H1 (cell line): ENCODE measurements around the gene SLC9A3. TPM values are rescaled to one million over a fixed set of nuclear protein-coding genes. Genes with fewer than 3 reads are reported as not detected.

ENCODE experiments used
- CTCF ChIA-PET: fragments of 300-600 bp; sonication (Branson Sonifier 250); formaldehyde crosslinking; loops from one replicate; lab custom pipeline; 2021; ENCODE audit not compliant: partially characterized antibody; lab: Charles Lee
- POLR2A ChIA-PET: fragments of 300-600 bp; sonication (Branson Sonifier 250); formaldehyde crosslinking; loops from one replicate; lab custom pipeline; 2021; ENCODE audit warnings: inconsistent platforms; ENCODE audit not compliant: partially characterized antibody; lab: Charles Lee
- DNase-seq, 2 experiments: peaks; one replicate each; pipeline versions ENCODE4 v3.0.0 to v3.0.0-alpha.2; 2010 to 2022; ENCODE audit warnings: low spot score in 2 of 2, low read depth in 1 of 2, mixed read lengths in 1 of 2
- FAIRE-seq: peaks from 2 replicates; lab custom pipeline; 2011; peaks lifted over from hg19 to GRCh38; lab: Jason Lieb, UNC
- H2AFZ ChIP-seq: 2 replicates; pipeline ENCODE4 v1.8.1; 2012; ENCODE audit warnings: low read length, inconsistent platforms
- H2AK5ac ChIP-seq: 2 replicates; pipeline ENCODE4 v1.6.1; 2013; ENCODE audit warnings: low read depth, low read length
- H2BK120ac ChIP-seq: replicated peaks from 2 replicates; pipeline ENCODE3; 2013; ENCODE audit warnings: low read depth, low read length, inconsistent platforms
- H2BK12ac ChIP-seq: 2 replicates; pipeline ENCODE4 v1.6.1; 2013; ENCODE audit warnings: low read depth, low read length
- H2BK15ac ChIP-seq: 2 replicates; pipeline ENCODE4 v1.6.1; 2013; ENCODE audit warnings: low read length
- H2BK20ac ChIP-seq: 2 replicates; pipeline ENCODE4 v1.6.1; 2013; ENCODE audit warnings: low read length
- H2BK5ac ChIP-seq: 2 replicates; pipeline ENCODE4 v1.6.1; 2013; ENCODE audit warnings: low read depth, low read length
- H3K14ac ChIP-seq: 2 replicates; pipeline ENCODE4 v1.6.1; 2013; ENCODE audit warnings: inconsistent platforms; ENCODE audit not compliant: insufficient read length
- H3K18ac ChIP-seq: 2 replicates; pipeline ENCODE4 v1.6.1; 2013; ENCODE audit warnings: low read length; ENCODE audit errors: extremely low read depth
- H3K23ac ChIP-seq: 2 replicates; pipeline ENCODE4 v1.6.1; 2013; ENCODE audit warnings: inconsistent platforms; ENCODE audit not compliant: insufficient read length
- H3K23me2 ChIP-seq: 2 replicates; pipeline ENCODE4 v1.6.1; 2013; ENCODE audit warnings: low read depth, low read length
- H3K27ac ChIP-seq: 2 replicates; pipeline ENCODE4 v1.6.1; 2011; ENCODE audit warnings: low read depth, low read length, inconsistent platforms
- H3K27me3 ChIP-seq, 4 experiments: replicated peaks in 1 of 4; 1 replicate in 1 of 4; 2 replicates in 3 of 4; pipeline versions ENCODE4 v1.6.1 to v1.8.1; 2011 to 2013; ENCODE audit warnings: low read length in 3 of 4, mild to moderate bottlenecking in 3 of 4, inconsistent platforms in 2 of 4, mixed read lengths in 2 of 4, moderate library complexity in 1 of 4; ENCODE audit not compliant: control insufficient read depth in 3 of 4, insufficient read depth in 3 of 4; ENCODE audit errors: extremely low read depth in 1 of 4
- H3K36me3 ChIP-seq, 4 experiments: 2 replicates each; pipeline versions ENCODE4 v1.6.1 to v1.8.1; 2011 to 2013; ENCODE audit warnings: mild to moderate bottlenecking in 4 of 4, low read length in 3 of 4, moderate library complexity in 2 of 4, control low read depth in 1 of 4, inconsistent platforms in 1 of 4; ENCODE audit not compliant: insufficient read depth in 4 of 4, control insufficient read depth in 2 of 4
- H3K4ac ChIP-seq: replicated peaks from 2 replicates; pipeline ENCODE3; 2013; ENCODE audit warnings: low read length, low read depth, mixed read lengths, inconsistent platforms; ENCODE audit not compliant: insufficient read length
- H3K4me1 ChIP-seq, 4 experiments: replicated peaks in 1 of 4; 1 replicate in 1 of 4; 2 replicates in 3 of 4; pipeline versions ENCODE4 v1.6.1 to v1.8.1; 2011 to 2013; ENCODE audit warnings: low read length in 3 of 4, inconsistent platforms in 2 of 4, mixed read lengths in 1 of 4; ENCODE audit not compliant: insufficient read depth in 4 of 4, control insufficient read depth in 3 of 4
- H3K4me2 ChIP-seq, 2 experiments: 2 replicates each; pipeline versions ENCODE4 v1.6.1 to v1.8.1; 2011 to 2013; ENCODE audit warnings: low read depth in 2 of 2, low read length in 2 of 2, control low read depth in 1 of 2, inconsistent platforms in 1 of 2, mild to moderate bottlenecking in 1 of 2; ENCODE audit not compliant: insufficient read depth in 1 of 2
- H3K4me3 ChIP-seq, 4 experiments: fragments of 200-600, 300-600 bp in 1 of 4; sonication (generic), shearing (Covaris generic), sonication (Bioruptor Twin) in 1 of 4; 2 replicates each; pipeline versions ENCODE4 v1.5.1 to v1.8.1; 2011 to 2016; ENCODE audit warnings: low read length in 4 of 4, low read depth in 3 of 4, control low read depth in 2 of 4, inconsistent platforms in 2 of 4, mild to moderate bottlenecking in 2 of 4, mixed read lengths in 1 of 4, moderate library complexity in 1 of 4; ENCODE audit not compliant: insufficient read depth in 2 of 4; ENCODE audit errors: extremely low read depth in 1 of 4
- H3K56ac ChIP-seq: replicated peaks from 2 replicates; pipeline ENCODE3; 2013; ENCODE audit warnings: low read depth, mild to moderate bottlenecking, mixed read lengths, low read length, inconsistent platforms; ENCODE audit not compliant: insufficient read length
- H3K79me1 ChIP-seq: 2 replicates; pipeline ENCODE4 v1.6.1; 2013; ENCODE audit warnings: low read depth, low read length, control low read depth
- H3K79me2 ChIP-seq, 2 experiments: 2 replicates each; pipeline versions ENCODE4 v1.6.1 to v1.8.1; 2012 to 2013; ENCODE audit warnings: low read length in 2 of 2, mild to moderate bottlenecking in 2 of 2, inconsistent platforms in 1 of 2; ENCODE audit not compliant: insufficient read depth in 2 of 2, control insufficient read depth in 1 of 2
- H3K9ac ChIP-seq, 4 experiments: replicated peaks in 1 of 4; 1 replicate in 1 of 4; 2 replicates in 3 of 4; pipeline versions ENCODE4 v1.6.1 to v1.8.1; 2011 to 2013; ENCODE audit warnings: low read depth in 3 of 4, low read length in 3 of 4, control low read depth in 2 of 4, mild to moderate bottlenecking in 2 of 4, moderate library complexity in 2 of 4, inconsistent platforms in 1 of 4; ENCODE audit errors: extremely low read depth in 1 of 4
- H3K9me3 ChIP-seq, 2 experiments: 2 replicates each; pipeline versions ENCODE4 v1.6.1 to v1.8.1; 2012 to 2013; ENCODE audit warnings: mild to moderate bottlenecking in 2 of 2, moderate library complexity in 2 of 2, control low read depth in 1 of 2, inconsistent platforms in 1 of 2, low read depth in 1 of 2, low read length in 1 of 2, mixed read lengths in 1 of 2; ENCODE audit not compliant: insufficient read depth in 2 of 2
- H4K20me1 ChIP-seq, 2 experiments: replicated peaks in 1 of 2; 2 replicates each; pipeline versions ENCODE3 to v1.8.1; 2011 to 2013; ENCODE audit warnings: inconsistent platforms in 2 of 2, low read length in 2 of 2, mild to moderate bottlenecking in 1 of 2; ENCODE audit not compliant: insufficient read depth in 2 of 2, control insufficient read depth in 1 of 2
- H4K5ac ChIP-seq: 2 replicates; pipeline ENCODE4 v1.6.1; 2013; ENCODE audit warnings: low read length, low read depth, mixed read lengths, inconsistent platforms; ENCODE audit not compliant: insufficient read length
- H4K8ac ChIP-seq: 2 replicates; pipeline ENCODE4 v1.8.0; 2013; ENCODE audit warnings: mild to moderate bottlenecking, moderate library complexity, low read length, inconsistent platforms; ENCODE audit not compliant: insufficient read depth; ENCODE audit errors: extremely low read depth
- H4K91ac ChIP-seq: replicated peaks from 2 replicates; pipeline ENCODE3; 2013; ENCODE audit warnings: low read length, mixed read lengths, inconsistent platforms; ENCODE audit not compliant: insufficient read length
- BRCA1 ChIP-seq: IDR thresholded peaks from 2 replicates; pipeline ENCODE4 v1.6.1; 2012; ENCODE audit warnings: low read depth, low read length, improper control_type of control experiment
- CTBP2 ChIP-seq: IDR thresholded peaks from 2 replicates; pipeline ENCODE4 v1.7.0; 2011; ENCODE audit warnings: borderline replicate concordance, mild to moderate bottlenecking, moderate library complexity, mixed read lengths, low read length; ENCODE audit not compliant: insufficient read depth, insufficient read length
- SIRT6 ChIP-seq: IDR thresholded peaks from one replicate; pipeline ENCODE4 v1.7.1; 2012; ENCODE audit warnings: low read length, inconsistent platforms
- USF2 ChIP-seq: IDR thresholded peaks from 2 replicates; pipeline ENCODE4 v1.6.1; 2011; ENCODE audit warnings: low read length, improper control_type of control experiment
- WGBS, 2 experiments: shearing (Covaris generic) in 1 of 2; methylation state at CpG; one replicate each; pipeline versions ENCODE4 v1.1.6 to v1.1.7; 2013 to 2015; ENCODE audit warnings: low lambda C conversion rate in 2 of 2, mixed read lengths in 2 of 2, inconsistent platforms in 1 of 2, low coverage in 1 of 2, missing lambda C conversion rate in 1 of 2; ENCODE audit not compliant: insufficient replicate concordance in 2 of 2, insufficient coverage in 1 of 2, insufficient read length in 1 of 2; ENCODE audit errors: extremely low coverage in 1 of 2, missing lambda C conversion rate in 1 of 2; 5-methylcytosine and 5-hydroxymethylcytosine counted together
- polyA plus RNA-seq, 7 experiments: library from polyadenylated mRNA; depleted of rRNA in 3 of 7; stranded (reverse) in 5 of 7; unstranded in 2 of 7; fragments of >200 nt in 5 of 7; fragments of 200-250 nt in 2 of 7; gene quantifications; 1 replicate in 5 of 7; 2 replicates in 1 of 7; 4 replicates in 1 of 7; pipeline versions ENCODE4 v1.2.1 to v1.2.3, GENCODE V29; 2011 to 2013; ENCODE audit warnings: missing spikeins in 2 of 7, mixed read lengths in 2 of 7
- total RNA-seq: library from RNA; stranded (reverse); fragmentation: NEBNext Ultra II Directional; extraction: Animal tissue kit (Norgen Biotek cat#: 25700); gene quantifications from 2 replicates; pipeline ENCODE4 v1.2.1, GENCODE V29; 2021

SLC9A3 gene
- total and polyA plus RNA-seq, 2 of the 8 experiments (the other 6 are each of a cell fraction or from before 2014, with no cell fraction given): 0.95 to 1.0 TPM

- H2AK5ac ChIP-seq: no peak overlapping the region
- H4K20me1 ChIP-seq: peaks cover 4 to 18% of the 10 kb centered on the region in 2 experiments
- H3K23me2 ChIP-seq: peaks cover 15% of the 10 kb centered on the region; the same call in 1 of the 2 replicates
- H3K14ac ChIP-seq: no peak overlapping the region
- no peak overlapping the region for H3K4me2 ChIP-seq
- no peak for FAIRE-seq
- no peak overlapping the region for H3K4ac ChIP-seq
- no peak overlapping the region for H4K5ac ChIP-seq
- H2BK5ac ChIP-seq: no peak overlapping the region
- CTCF ChIA-PET: interaction anchor here (1.4 to 1.8 kb wide), 2 partner anchors 30 to 33 kb away, joined by 4 to 6 read pairs; no protein-coding TSS in a partner anchor
- no peak overlapping the region for H3K27ac ChIP-seq
- no peak overlapping the region for H3K56ac ChIP-seq
- TF ChIP-seq CTBP2: no peak
- TF ChIP-seq USF2: no peak
- no peak for TF ChIP-seq SIRT6
- TF ChIP-seq BRCA1: no peak
- TF ChIP-seq, all 59 proteins: peak for 0
- Histone ChIP-seq H3K9ac (no peak overlapping the region), H3K23ac (no peak overlapping the region), H3K4me3 (no peak overlapping the region), H2BK15ac (no peak overlapping the region), H3K27me3 (peaks cover 13 to 35% (median 28%) of the 10 kb centered on the region in 4 experiments), H2BK20ac (no peak overlapping the region), H3K18ac (no peak overlapping the region), H4K91ac (no peak overlapping the region), H3K4me1 (peaks cover 0 to 11% (median 6%) of the 10 kb centered on the region in 4 experiments; a peak in 4 of 7 replicates), H3K79me2 (no peaks in the 10 kb centered on the region), H3K79me1 (no peaks in the 10 kb centered on the region; the same call in 1 of the 2 replicates), H3K9me3 (no peaks in the 10 kb centered on the region), H3K36me3 (no peaks in the 10 kb centered on the region), H4K8ac (peak overlapping the region; percentile 5; the same call in 1 of the 2 replicates), H2BK12ac (no peak overlapping the region), H2AFZ (no peak overlapping the region), H2BK120ac (no peak overlapping the region)
- no peak for DNase-seq
- 91% methylated on average over 39 of the region's 51 CpGs; no CpG with 5 or more reads in 1 of the 2 experiments for WGBS, 2 experiments
- POLR2A ChIA-PET: interaction anchor here (1.5 to 1.6 kb wide), 2 partner anchors 17 to 19 kb away, joined by 4 to 6 read pairs; no protein-coding TSS in a partner anchor
These were observed 48.0 kb downstream of the SLC9A3 start for GRCh38 chr5:476102-476813.
